ENCODE results near the gene CR1.
"Not testable (repeated sequence)": the region's sequence is repeated elsewhere in the genome, so short reads cannot be mapped to it uniquely, and the experiment has no call there.

GRCh38 chr1:207661420-207661819, 165.5 kb downstream of the CR1 start:
- not testable (repeated sequence) for TF ChIP-seq CTCF, POLR2A (IDR thresholded peaks at IDR 0.05)

Measured in body of pancreas (tissue), 4 donors.